ENCODE measurements around the gene DCDC2.
A peak's percentile ranks its signal among the peaks of the same experiment; 100 is the strongest.

Gene DCDC2

DNA sequence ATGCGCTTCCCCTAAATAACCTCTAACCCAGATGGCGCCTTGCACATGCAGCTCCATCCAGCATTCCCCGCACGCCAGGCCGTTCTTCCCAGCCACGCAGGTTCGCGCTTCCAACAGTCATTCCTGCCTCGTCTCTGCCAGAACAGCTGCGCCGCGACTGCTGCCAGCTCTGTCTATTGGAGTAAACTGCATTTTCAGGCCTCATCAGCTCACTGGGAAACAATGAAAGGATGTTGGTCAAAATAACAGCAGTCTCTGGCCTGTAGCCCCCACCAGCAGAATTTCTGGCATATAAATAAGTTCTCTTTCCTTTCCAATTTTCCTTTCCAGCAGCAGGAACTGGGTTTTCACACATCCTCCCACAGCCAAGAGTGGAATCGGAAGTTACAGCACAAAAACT is 217.3 kb downstream of the DCDC2 start:
- DNase-seq, result no peak

DNA sequence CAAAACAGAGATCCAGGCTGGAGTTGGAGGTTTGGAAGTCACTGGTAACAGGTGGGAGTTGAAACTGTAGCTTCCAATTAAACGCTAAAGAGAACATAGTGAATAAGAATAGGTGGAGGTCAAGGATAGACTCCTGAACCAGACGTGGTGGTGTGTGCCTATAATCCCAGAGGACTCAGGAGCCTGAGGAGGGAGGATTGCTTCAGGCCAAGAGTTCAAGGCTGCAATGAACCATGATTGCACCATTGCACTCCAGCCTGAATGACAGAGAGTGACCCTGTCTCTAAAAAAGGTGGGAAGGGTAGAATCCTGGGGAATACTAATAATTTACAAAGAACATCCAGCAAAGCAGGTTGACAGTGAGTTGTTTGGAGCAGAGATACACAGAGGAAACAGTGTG is 218.2 kb downstream of the DCDC2 start:
- DNase-seq, result no peak

- no peak for DNase-seq
These were observed 218.8 kb downstream of the DCDC2 start for GRCh38 chr6:24139080-24139479.

DNA sequence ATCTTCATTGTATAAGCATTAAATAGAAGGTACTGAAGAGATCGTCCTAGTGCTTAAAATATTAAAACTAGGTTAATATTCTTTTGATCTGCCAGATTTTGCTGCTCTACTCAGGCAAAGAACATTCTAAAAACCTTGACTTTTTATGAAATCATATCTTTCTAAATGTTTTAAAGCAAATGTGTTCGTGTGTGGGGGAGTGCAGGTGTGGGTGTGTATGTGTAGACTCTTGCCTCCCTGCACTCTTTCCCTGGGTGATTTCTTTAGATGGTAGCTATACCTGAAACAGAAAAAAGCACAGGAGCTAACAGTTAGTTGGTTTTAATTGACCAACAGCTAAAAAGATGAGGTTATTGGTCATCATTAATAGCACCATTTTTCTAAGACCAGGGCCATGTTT is 226.1 kb downstream of the DCDC2 start:
- DNase-seq, result no peak

DNA sequence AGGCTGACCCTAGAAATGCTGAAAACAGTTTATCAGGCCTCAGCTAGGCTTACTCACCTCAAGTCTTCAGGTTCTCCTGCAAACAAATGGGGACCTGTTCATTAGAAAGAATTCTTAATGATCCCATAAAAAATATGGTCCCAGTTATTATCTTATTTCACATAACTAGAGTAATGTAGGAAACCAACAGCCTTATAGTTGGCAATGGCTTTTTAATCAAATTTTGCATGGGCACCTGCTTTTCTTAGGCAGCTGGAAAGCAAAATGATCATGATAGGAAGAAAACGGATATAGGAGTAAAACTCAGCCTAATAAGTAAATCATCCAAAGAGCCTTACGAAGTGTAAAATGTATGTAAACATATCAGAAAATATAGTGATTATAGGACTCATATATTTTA is 230.5 kb downstream of the DCDC2 start:
- DNase-seq, result no peak

- peak; percentile 88 for DNase-seq
These were observed 231.2 kb downstream of the DCDC2 start for GRCh38 chr6:24126586-24127192.

DNA sequence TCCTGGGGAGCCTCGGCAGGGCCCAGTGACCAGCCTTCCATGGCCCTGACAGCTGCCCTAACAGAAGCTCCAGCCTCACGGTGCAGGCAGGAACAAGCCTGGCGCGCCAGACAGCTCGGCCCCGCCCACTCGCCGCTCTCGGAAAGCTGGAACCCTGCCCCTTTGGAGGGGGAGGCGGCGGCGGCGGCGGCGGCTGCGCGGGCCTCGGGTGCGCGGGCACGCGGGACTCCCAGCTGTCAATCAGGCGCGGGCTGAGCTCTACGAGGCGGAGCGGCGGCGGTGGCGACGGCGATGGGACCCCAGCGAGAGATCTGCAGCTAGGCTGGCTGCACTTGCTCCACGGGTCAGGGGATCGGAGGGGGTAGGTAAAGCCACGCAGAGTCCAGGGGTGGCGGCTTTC is 231.9 kb downstream of the DCDC2 start, which contains the start of gene NRSN1:
TSS of gene NRSN1 (plus strand) at position 236 of the 400 bp plus-strand sequence. CDS start 8,113 bp downstream, outside the sequence.
- DNase-seq, result peak; percentile 89

DNA sequence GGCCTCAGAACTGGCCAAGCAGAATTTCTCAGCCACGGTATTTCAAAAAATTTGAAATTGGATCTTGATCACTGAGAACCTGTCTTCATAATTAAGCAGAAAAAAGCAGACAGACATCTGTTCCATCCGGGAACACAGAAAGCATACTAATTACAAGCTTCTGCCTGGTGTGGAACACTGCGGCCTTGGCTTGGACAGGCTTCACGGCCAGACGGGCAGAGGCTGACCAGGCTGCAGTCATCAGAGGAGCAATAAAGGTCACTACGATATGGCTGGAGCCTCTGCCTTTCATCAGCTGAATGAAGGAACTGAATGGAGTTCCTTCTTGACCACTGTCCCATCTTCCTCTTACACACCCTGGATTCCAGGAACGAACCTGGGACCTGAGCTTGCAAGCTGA is 235.7 kb downstream of the DCDC2 start:
- DNase-seq, result no peak

Measured in islet precursor cell (in vitro differentiated cells).